GM19438 (cell line): ENCODE measurements around the gene DSC3.
"Not testable (repeated sequence)": the region's sequence is repeated elsewhere in the genome, so short reads cannot be mapped to it uniquely, and the experiment has no call there.

ENCODE experiments used
- ATAC-seq: cut with Tn5 transposase; IDR thresholded peaks from one replicate; pipeline ENCODE4 v1.9.1; 2021; ENCODE audit warnings: low read depth; ENCODE audit not compliant: unreplicated experiment

Gene DSC3

GRCh38 chr18:30982285-30982992 is 60.1 kb downstream of the DSC3 start:
- ATAC-seq = no peak

- ATAC-seq = not testable (repeated sequence)
These were observed 64.5 kb downstream of the DSC3 start for GRCh38 chr18:30978091-30978490.

GRCh38 chr18:30971338-30971956 is 71.1 kb downstream of the DSC3 start:
- no peak for ATAC-seq

GRCh38 chr18:30970196-30970816 is 72.2 kb downstream of the DSC3 start:
- ATAC-seq = no peak

- ATAC-seq = no peak
These were observed 72.8 kb downstream of the DSC3 start for GRCh38 chr18:30969670-30970170.

- no peak for ATAC-seq
These were observed 74.8 kb downstream of the DSC3 start for GRCh38 chr18:30967701-30968100.

GRCh38 chr18:30965237-30965636 is 77.3 kb downstream of the DSC3 start:
- no peak for ATAC-seq

GRCh38 chr18:30960661-30961060 is 81.9 kb downstream of the DSC3 start:
- ATAC-seq = no peak

GRCh38 chr18:30957066-30957465 is 85.5 kb downstream of the DSC3 start:
- no peak for ATAC-seq

GRCh38 chr18:30954262-30954661 is 88.3 kb downstream of the DSC3 start:
- no peak for ATAC-seq

- ATAC-seq = no peak
These were observed 96.8 kb downstream of the DSC3 start for GRCh38 chr18:30945761-30946160.

GRCh38 chr18:30944773-30945417 is 97.6 kb downstream of the DSC3 start:
- ATAC-seq = no peak

GRCh38 chr18:30940952-30941539 is 101.5 kb downstream of the DSC3 start:
- no peak for ATAC-seq
